Fibroblast of skin of scalp (primary cell): Measurements from ENCODE around the gene HOGA1.
A peak's percentile ranks its signal among the peaks of the same experiment; 100 is the strongest.

ENCODE experiments used
- DNase-seq: peaks from one replicate; pipeline ENCODE4 v3.0.0-alpha.2; 2013

HOGA1 gene

GRCh38 chr10:97650726-97651125 is 66.5 kb downstream of the HOGA1 start:
- DNase-seq: no peak

GRCh38 chr10:97651773-97652172 is 67.6 kb downstream of the HOGA1 start:
- DNase-seq: no peak

GRCh38 chr10:97656777-97657176 is 72.6 kb downstream of the HOGA1 start:
- DNase-seq: no peak

GRCh38 chr10:97659589-97659988 is 75.4 kb downstream of the HOGA1 start:
- peak; percentile 59 for DNase-seq
